Endothelial cell of umbilical vein (primary cell): ENCODE data around the gene NANOS2. TPM values are rescaled to one million over a fixed set of nuclear protein-coding genes. Genes with fewer than 3 reads are reported as not detected.

ENCODE experiments used
- BruUV-seq: library from RNA; stranded (reverse); fragments of 400-500 nt; replicated peaks from 2 replicates; lab custom pipeline; 2021; lab: Mats Ljungman, UMichigan
- CTCF ChIA-PET: fragments of 300-600, 350-600 bp; sonication (Branson Sonifier 250); formaldehyde crosslinking; loops from one replicate; lab custom pipeline; 2021; ENCODE audit warnings: antibody characterized with exemption, inconsistent platforms; lab: Charles Lee
- POLR2A ChIA-PET: fragments of 300-600, 350-600 bp; sonication (Branson Sonifier 250); formaldehyde crosslinking; loops from one replicate; lab custom pipeline; 2021; ENCODE audit warnings: antibody characterized with exemption, inconsistent platforms; lab: Charles Lee
- DNase-seq: peaks from one replicate; pipeline ENCODE4 v3.0.0-alpha.2; 2011; ENCODE audit warnings: low read depth, low spot score
- FAIRE-seq: peaks from 2 replicates; lab custom pipeline; 2011; peaks lifted over from hg19 to GRCh38; lab: Jason Lieb, UNC
- H2AFZ ChIP-seq: 2 replicates; pipeline ENCODE4 v1.6.0; 2012; ENCODE audit warnings: low read depth, low read length, control low read depth, inconsistent platforms
- H3K27ac ChIP-seq: 2 replicates; pipeline ENCODE4 v1.5.1; 2011; ENCODE audit warnings: low read depth, mild to moderate bottlenecking, control low read depth, low read length, moderate library complexity; ENCODE audit not compliant: insufficient read depth
- H3K27me3 ChIP-seq, 2 experiments: 2 replicates each; pipeline versions ENCODE4 v1.6.0 to v1.6.1; 2011; ENCODE audit warnings: low read length in 2 of 2, mixed read lengths in 1 of 2; ENCODE audit not compliant: control insufficient read depth in 2 of 2, insufficient read depth in 2 of 2
- H3K36me3 ChIP-seq, 2 experiments: 2 replicates in 1 of 2; 3 replicates in 1 of 2; pipeline ENCODE4 v1.5.1; 2011; ENCODE audit warnings: low read length in 2 of 2, mild to moderate bottlenecking in 1 of 2, moderate library complexity in 1 of 2; ENCODE audit not compliant: control insufficient read depth in 2 of 2, insufficient read depth in 2 of 2; ENCODE audit errors: extremely low read depth in 1 of 2
- H3K4me1 ChIP-seq: 3 replicates; pipeline ENCODE4 v1.5.1; 2011; ENCODE audit warnings: mild to moderate bottlenecking, low read length; ENCODE audit not compliant: control insufficient read depth, insufficient read depth; ENCODE audit errors: extremely low read depth
- H3K4me2 ChIP-seq: 2 replicates; pipeline ENCODE4 v1.6.1; 2011; ENCODE audit warnings: low read length, control low read depth, mixed read lengths; ENCODE audit not compliant: insufficient read depth
- H3K4me3 ChIP-seq, 3 experiments: fragments of 200-600 bp in 1 of 3; sonication (generic), shearing (Covaris generic) in 1 of 3; replicated peaks in 1 of 3; 2 replicates each; pipeline ENCODE4 v1.5.1; 2011 to 2016; ENCODE audit warnings: control low read depth in 3 of 3, low read length in 3 of 3, mild to moderate bottlenecking in 2 of 3, inconsistent platforms in 1 of 3, low read depth in 1 of 3, moderate library complexity in 1 of 3; ENCODE audit not compliant: insufficient read depth in 1 of 3
- H3K79me2 ChIP-seq: 2 replicates; pipeline ENCODE4 v1.6.0; 2012; ENCODE audit warnings: low read length, inconsistent platforms; ENCODE audit not compliant: control insufficient read depth, insufficient read depth
- H3K9ac ChIP-seq: replicated peaks from 2 replicates; pipeline ENCODE3; 2011; ENCODE audit warnings: low read length, control low read depth; ENCODE audit not compliant: insufficient read depth; ENCODE audit errors: extremely low read depth
- H3K9me1 ChIP-seq: replicated peaks from 3 replicates; pipeline ENCODE4 v1.6.0; 2011; ENCODE audit warnings: mild to moderate bottlenecking, low read length; ENCODE audit not compliant: control insufficient read depth, insufficient read depth; ENCODE audit errors: extremely low read depth
- H3K9me3 ChIP-seq: replicated peaks from 2 replicates; pipeline ENCODE4 v1.5.1; 2012; ENCODE audit warnings: low read length, inconsistent platforms; ENCODE audit not compliant: control insufficient read depth, insufficient read depth
- H4K20me1 ChIP-seq: replicated peaks from 2 replicates; pipeline ENCODE3; 2011; ENCODE audit warnings: mild to moderate bottlenecking, low read length; ENCODE audit not compliant: control insufficient read depth, insufficient read depth; ENCODE audit errors: extremely low read depth
- EZH2 ChIP-seq: IDR thresholded peaks from 2 replicates; pipeline ENCODE4 v1.6.1; 2012; ENCODE audit warnings: borderline replicate concordance, low read depth, mild to moderate bottlenecking, moderate library complexity, low read length, inconsistent platforms; ENCODE audit not compliant: severe bottlenecking
- GATA2 ChIP-seq: IDR thresholded peaks from 2 replicates; pipeline ENCODE4 v1.7.0; 2011; ENCODE audit warnings: low read depth, mild to moderate bottlenecking, moderate library complexity, mixed read lengths, low read length; ENCODE audit not compliant: insufficient read length, insufficient read depth
- JUN ChIP-seq: IDR thresholded peaks from 2 replicates; pipeline ENCODE4 v1.6.1; 2011; ENCODE audit warnings: borderline replicate concordance, low read depth; ENCODE audit not compliant: insufficient read length, insufficient read depth
- MAX ChIP-seq: IDR thresholded peaks from 2 replicates; pipeline ENCODE4 v1.6.1; 2011; ENCODE audit not compliant: insufficient read depth, insufficient read length
- MYC ChIP-seq: IDR thresholded peaks from one replicate; pipeline ENCODE4 v1.6.1; 2011; ENCODE audit warnings: mild to moderate bottlenecking, low read depth, low read length
- POLR2A ChIP-seq: IDR thresholded peaks from 2 replicates; pipeline ENCODE4 v1.6.1; 2012; ENCODE audit warnings: low read depth, mild to moderate bottlenecking, control low read depth, low read length
- POLR2AphosphoS5 ChIP-seq: IDR thresholded peaks from 2 replicates; pipeline ENCODE4 v1.6.1; 2012; ENCODE audit warnings: low read depth, mild to moderate bottlenecking, control low read depth, low read length, moderate library complexity; ENCODE audit not compliant: insufficient read depth
- dilution Hi-C: fragments of 300-500 bp; cut with MboI; formaldehyde crosslinking; loops from one replicate; pipeline ENCODE4 v1.15.0; 2019; ENCODE audit warnings: low sequenced_read_pairs; ENCODE audit not compliant: extremely low pct_ligation_motif_present
- intact Hi-C: fragments of 100-400 bp; cut with micrococcal nuclease; formaldehyde crosslinking; loops from one replicate; pipeline ENCODE4 v1.10.0; 2022
- polyA plus RNA-seq, 4 experiments: library from polyadenylated mRNA; depleted of rRNA in 3 of 4; stranded (reverse) in 3 of 4; unstranded in 1 of 4; fragments of >200 nt; gene quantifications; 2 replicates each; pipeline versions ENCODE4 v1.2.1 to v1.2.3, GENCODE V29; 2011 to 2012; ENCODE audit warnings: missing spikeins in 1 of 4
- total RNA-seq: library from RNA; stranded (reverse); gene quantifications from 2 replicates; pipeline ENCODE4 v1.2.3, GENCODE V29; 2021

Gene NANOS2
- total and polyA plus RNA-seq, 2 donors (not counting 3 experiments of a cell fraction or from before 2014, with no cell fraction given) = not detected

GRCh38 chr19:45901432-45901911 is 13.1 kb downstream of the NANOS2 start:
- H3K9ac ChIP-seq = no peak overlapping the region
- FAIRE-seq = no peak
- POLR2A ChIA-PET = interaction anchor here (1.0 kb wide), 1 partner anchor 15 kb away, joined by 3 read pairs; the partner anchor contains the start of gene IRF2BP1
- intact Hi-C loops = no loop called here
- TF ChIP-seq EZH2 (no peak), JUN (no peak), POLR2A (no peak), MAX (no peak), GATA2 (no peak)
- no peaks in the 10 kb centered on the region for H4K20me1 ChIP-seq
- H3K4me3 ChIP-seq = peak overlapping the region; percentile 38 to 95 (median 55)
- DNase-seq = peak; percentile 30
- BruUV-seq = no TSS peak
- H3K36me3 ChIP-seq = no peaks in the 10 kb centered on the region
- H3K4me2 ChIP-seq = peak overlapping the region; percentile 20
- no peak overlapping the region for H3K27ac ChIP-seq
- dilution Hi-C loops = no loop called here
- H3K9me3 ChIP-seq = no peaks in the 10 kb centered on the region
- CTCF ChIA-PET = interaction anchor here (1.0 to 2.1 kb wide), 6 partner anchors 9 to 127 kb away, joined by 3 to 7 read pairs (median 4); partner anchors contain the start of gene CCDC61
- peak overlapping the region; percentile 84 for H2AFZ ChIP-seq
- no peaks in the 10 kb centered on the region for H3K9me1 ChIP-seq
- peaks cover 7% of the 10 kb centered on the region for H3K4me1 ChIP-seq
- no peaks in the 10 kb centered on the region for H3K27me3 ChIP-seq
- H3K79me2 ChIP-seq = no peaks in the 10 kb centered on the region

GRCh38 chr19:45900738-45901431 is 13.7 kb downstream of the NANOS2 start:
- FAIRE-seq (no peak), DNase-seq (no peak)
- Histone ChIP-seq H3K9me1 (no peaks in the 10 kb centered on the region), H3K9me3 (no peaks in the 10 kb centered on the region), H2AFZ (no peak overlapping the region), H3K4me1 (peaks cover 7% of the 10 kb centered on the region), H3K4me3 (peak overlapping the region in 2 of 3 experiments; percentile 38 to 55), H3K79me2 (no peaks in the 10 kb centered on the region), H3K9ac (no peak overlapping the region), H4K20me1 (no peaks in the 10 kb centered on the region), H3K27me3 (no peaks in the 10 kb centered on the region), H3K27ac (no peak overlapping the region), H3K36me3 (peaks cover 0 to 4% of the 10 kb centered on the region in 2 experiments), H3K4me2 (peak overlapping the region; percentile 20)
- intact Hi-C loops (no loop called here), dilution Hi-C loops (no loop called here)
- TF ChIP-seq MAX (no peak), MYC (no peak), POLR2AphosphoS5 (no peak)
- no TSS peak for BruUV-seq
- ChIA-PET POLR2A (interaction anchor here (1.0 kb wide), 1 partner anchor 15 kb away, joined by 3 read pairs; the partner anchor contains the start of gene IRF2BP1), CTCF (interaction anchor here (1.0 to 1.8 kb wide), 6 partner anchors 8 to 116 kb away, joined by 3 to 4 read pairs (median 4); partner anchors contain the start of gene CCDC61)
